ENCODE results near the gene PRKCQ.

The PRKCQ gene

GRCh38 chr10:6601246-6601805 is 21.2 kb upstream of the PRKCQ start:
- H3K4me2 ChIP-seq: peak overlapping the region in 5 of 11 experiments; percentile 80 to 91 (median 86); a peak in 4 of 22 replicates

GRCh38 chr10:6600224-6600987 is 20.3 kb upstream of the PRKCQ start:
- 0 out of 22 replicates have a peak, but pooled peaks of 1 of the 11 experiments have one; percentile 23 for TF ChIP-seq Cebpa-rat (IDR thresholded peaks at IDR 0.05)
- Histone ChIP-seq H3K9me3 (replicated peaks in 1 of 11) (peaks cover 0 to 11% (median 3%) of the 10 kb centered on the region in 11 experiments; a peak in 6 of 22 replicates), H3K27ac (peak overlapping the region in 8 of 11 experiments; percentile 24 to 59 (median 46); a peak in 13 of 22 replicates), H3K4me2 (peak overlapping the region; percentile 51 to 91 (median 83)), H3K4me3 (peak overlapping the region in 2 of 10 experiments; percentile 27; a peak in 2 of 20 replicates), H3K36me3 (no peaks in the 10 kb centered on the region), H3K4me1 (peaks cover 15 to 20% (median 17%) of the 10 kb centered on the region in 10 experiments), H3K9ac (0 out of 22 replicates have a peak overlapping the region, but pooled peaks of 1 of the 11 experiments have one; percentile 6), H4K20me1 (no peaks in the 10 kb centered on the region), H3K27me3 (no peaks in the 10 kb centered on the region)

More at GRCh38 chr10:6601246-6601805, 21.2 kb upstream of the PRKCQ start:
- Histone ChIP-seq H4K20me1 (no peaks in the 10 kb centered on the region), H3K36me3 (no peaks in the 10 kb centered on the region), H3K4me3 (no peak overlapping the region), H3K4me1 (peaks cover 15 to 20% (median 17%) of the 10 kb centered on the region in 10 experiments), H3K9ac (no peak overlapping the region), H3K9me3 (replicated peaks in 1 of 11) (peaks cover 0 to 19% (median 8%) of the 10 kb centered on the region in 11 experiments; a peak in 10 of 22 replicates), H3K27me3 (no peaks in the 10 kb centered on the region), H3K27ac (no peak overlapping the region)
- TF ChIP-seq Cebpa-rat (IDR thresholded peaks at IDR 0.05): no peak

GRCh38 chr10:6598679-6599078 is 18.6 kb upstream of the PRKCQ start:
- H3K9me3 ChIP-seq (replicated peaks in 1 of 11): peaks cover 0 to 9% (median 3%) of the 10 kb centered on the region in 11 experiments; a peak in 4 of 22 replicates
- H3K36me3 ChIP-seq: no peaks in the 10 kb centered on the region
- no peak overlapping the region for H3K4me3 ChIP-seq
- no peak overlapping the region for H3K27ac ChIP-seq
- peaks cover 15 to 20% (median 17%) of the 10 kb centered on the region in 10 experiments for H3K4me1 ChIP-seq
- no peak for TF ChIP-seq Cebpa-rat (IDR thresholded peaks at IDR 0.05)
- H3K9ac ChIP-seq: no peak overlapping the region
- H3K4me2 ChIP-seq: no peak overlapping the region
- no peaks in the 10 kb centered on the region for H3K27me3 ChIP-seq
- H4K20me1 ChIP-seq: no peaks in the 10 kb centered on the region

- Histone ChIP-seq H3K9ac (no peak overlapping the region), H3K4me1 (peaks cover 15 to 21% (median 17%) of the 10 kb centered on the region in 10 experiments), H3K27me3 (no peaks in the 10 kb centered on the region), H3K36me3 (no peaks in the 10 kb centered on the region), H4K20me1 (no peaks in the 10 kb centered on the region), H3K27ac (no peak overlapping the region), H3K4me3 (no peak overlapping the region), H3K9me3 (replicated peaks in 1 of 11) (peaks cover 0 to 9% (median 3%) of the 10 kb centered on the region in 11 experiments; a peak in 4 of 22 replicates), H3K4me2 (no peak overlapping the region)
- TF ChIP-seq Cebpa-rat (IDR thresholded peaks at IDR 0.05): no peak
Measured at GRCh38 chr10:6597478-6597877, 17.4 kb upstream of the PRKCQ start.

DNA sequence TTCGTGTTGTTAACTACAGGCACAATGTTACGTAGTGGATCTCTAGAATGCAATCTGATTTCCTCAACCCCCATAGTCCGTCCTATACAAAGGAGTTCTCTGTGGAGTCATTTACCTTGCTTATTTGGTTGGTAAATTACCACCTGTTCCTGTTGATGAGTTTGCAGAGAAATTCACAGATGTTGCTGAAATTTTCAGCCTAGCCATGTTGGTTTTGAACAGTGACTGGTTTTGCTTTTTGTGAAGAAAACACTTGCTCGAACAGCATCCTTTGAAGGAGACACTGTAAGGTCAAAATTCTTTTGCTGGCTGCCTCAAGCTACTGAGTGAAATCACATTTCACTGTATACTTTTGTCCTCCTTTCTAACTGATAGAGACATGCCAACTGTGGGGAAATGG is 15.4 kb upstream of the PRKCQ start:
- no peak overlapping the region for H3K27ac ChIP-seq
- no peak overlapping the region for H3K4me3 ChIP-seq
- H3K27me3 ChIP-seq: no peaks in the 10 kb centered on the region
- H3K9ac ChIP-seq: no peak overlapping the region
- peaks cover 0 to 9% (median 3%) of the 10 kb centered on the region in 11 experiments; a peak in 4 of 22 replicates for H3K9me3 ChIP-seq (replicated peaks in 1 of 11)
- H4K20me1 ChIP-seq: no peaks in the 10 kb centered on the region
- peaks cover 11 to 22% (median 19%) of the 10 kb centered on the region in 10 experiments for H3K4me1 ChIP-seq
- H3K4me2 ChIP-seq: no peak overlapping the region
- no peaks in the 10 kb centered on the region for H3K36me3 ChIP-seq
- no peak for TF ChIP-seq Cebpa-rat (IDR thresholded peaks at IDR 0.05)

DNA sequence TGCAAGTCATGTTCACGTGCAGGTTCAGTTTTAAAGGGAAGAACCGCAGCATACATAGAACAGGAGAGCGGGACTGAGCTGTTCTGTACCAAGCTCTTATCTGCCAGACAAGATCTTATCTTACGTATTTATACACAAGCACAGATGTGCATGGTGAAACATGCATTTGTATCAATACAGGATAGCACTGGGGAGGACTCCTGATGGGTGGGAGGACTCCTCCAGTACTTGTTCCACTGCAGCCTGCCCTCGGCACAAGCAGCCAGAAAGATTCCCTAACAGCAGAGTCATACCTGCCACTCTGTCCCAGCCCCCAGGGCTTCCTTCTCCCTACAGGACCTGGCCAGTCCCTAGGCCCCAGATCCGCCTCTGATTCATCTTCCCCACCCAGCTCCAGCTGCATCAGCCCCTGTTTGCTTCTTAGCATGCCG is 13.2 kb upstream of the PRKCQ start:
- no peak overlapping the region for H3K27ac ChIP-seq
- H3K9ac ChIP-seq: no peak overlapping the region
- H3K4me3 ChIP-seq: no peak overlapping the region
- no peak for TF ChIP-seq Cebpa-rat (IDR thresholded peaks at IDR 0.05)
- no peaks in the 10 kb centered on the region for H3K27me3 ChIP-seq
- H4K20me1 ChIP-seq: no peaks in the 10 kb centered on the region
- H3K36me3 ChIP-seq: peaks cover 0 to 14% (median 0%) of the 10 kb centered on the region in 11 experiments; a peak in 1 of 22 replicates
- H3K4me1 ChIP-seq: peaks cover 0 to 10% (median 6%) of the 10 kb centered on the region in 10 experiments; a peak in 8 of 20 replicates
- no peak overlapping the region for H3K4me2 ChIP-seq
- H3K9me3 ChIP-seq (replicated peaks in 1 of 11): no peaks in the 10 kb centered on the region

GRCh38 chr10:6592080-6592479 is 12.0 kb upstream of the PRKCQ start:
- Histone ChIP-seq H3K27me3 (no peaks in the 10 kb centered on the region), H3K36me3 (peaks cover 0 to 14% (median 0%) of the 10 kb centered on the region in 11 experiments; a peak in 1 of 22 replicates), H3K4me3 (no peak overlapping the region), H3K9ac (no peak overlapping the region), H3K4me2 (peak overlapping the region in 6 of 11 experiments; percentile 1 to 41 (median 20); a peak in 8 of 22 replicates), H4K20me1 (no peaks in the 10 kb centered on the region), H3K4me1 (peaks cover 0 to 10% (median 6%) of the 10 kb centered on the region in 10 experiments; a peak in 8 of 20 replicates), H3K27ac (no peak overlapping the region), H3K9me3 (replicated peaks in 1 of 11) (no peaks in the 10 kb centered on the region)
- no peak for TF ChIP-seq Cebpa-rat (IDR thresholded peaks at IDR 0.05)

DNA sequence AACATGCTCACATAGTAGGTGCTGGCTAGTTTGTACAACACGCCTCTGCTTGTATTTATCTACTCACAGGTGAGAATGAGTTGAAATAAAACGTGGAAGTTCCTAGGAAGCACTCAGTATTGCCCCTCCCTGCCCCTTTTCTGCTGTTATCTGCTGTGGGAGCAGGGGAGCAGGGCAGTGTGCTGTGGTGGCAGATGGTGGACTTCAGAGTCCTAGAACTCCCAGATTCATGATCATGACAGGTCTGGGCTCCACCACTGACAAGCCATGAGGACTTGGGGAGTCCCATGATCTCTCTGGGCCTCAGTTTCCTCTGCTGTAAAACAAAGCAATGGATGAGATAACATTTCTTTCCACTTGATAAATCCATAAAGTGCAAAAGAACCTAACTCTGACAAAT is 11.6 kb upstream of the PRKCQ start:
- no peak for TF ChIP-seq Cebpa-rat (IDR thresholded peaks at IDR 0.05)
- Histone ChIP-seq H3K4me3 (no peak overlapping the region), H3K4me1 (peaks cover 0 to 10% (median 6%) of the 10 kb centered on the region in 10 experiments; a peak in 8 of 20 replicates), H4K20me1 (no peaks in the 10 kb centered on the region), H3K27ac (no peak overlapping the region), H3K36me3 (peaks cover 0 to 15% (median 0%) of the 10 kb centered on the region in 11 experiments; a peak in 3 of 22 replicates), H3K27me3 (no peaks in the 10 kb centered on the region), H3K9me3 (replicated peaks in 1 of 11) (no peaks in the 10 kb centered on the region), H3K9ac (no peak overlapping the region), H3K4me2 (peak overlapping the region in 4 of 11 experiments; percentile 1 to 41 (median 27); a peak in 4 of 22 replicates)

- H3K27ac ChIP-seq: no peak overlapping the region
- H3K4me1 ChIP-seq: peaks cover 0 to 10% (median 6%) of the 10 kb centered on the region in 10 experiments; a peak in 8 of 20 replicates
- no peaks in the 10 kb centered on the region for H3K9me3 ChIP-seq (replicated peaks in 1 of 11)
- no peaks in the 10 kb centered on the region for H4K20me1 ChIP-seq
- peaks cover 0 to 30% (median 12%) of the 10 kb centered on the region in 11 experiments; a peak in 12 of 22 replicates for H3K36me3 ChIP-seq
- H3K4me3 ChIP-seq: no peak overlapping the region
- H3K27me3 ChIP-seq: no peaks in the 10 kb centered on the region
- no peak overlapping the region for H3K9ac ChIP-seq
- no peak for TF ChIP-seq Cebpa-rat (IDR thresholded peaks at IDR 0.05)
- H3K4me2 ChIP-seq: no peak overlapping the region
Measured at GRCh38 chr10:6590100-6590499, 10.0 kb upstream of the PRKCQ start.

Data from BLaER1 treated with 17β-estradiol and CSF1 and Interleukin-3, amounts not matched to agents 10 nM and 100 nM (cell line).